ENCODE results near the gene SLC8A1. TPM values are rescaled to one million over a fixed set of nuclear protein-coding genes. Genes with fewer than 3 reads are reported as not detected.

Gene SLC8A1
- total and polyA plus RNA-seq, 2 of the 13 experiments (the other 11 are each of a cell fraction or from before 2014, with no cell fraction given), result not detected

GRCh38 chr2:40181855-40182254, 270.0 kb downstream of the SLC8A1 start (continued):
- no peak for TF ChIP-seq ZBED4 (CRISPR knock-in tag; IDR thresholded peaks at IDR 0.05; ENCODE audit: borderline replicate concordance)

GRCh38 chr2:40179801-40180200, 272.1 kb downstream of the SLC8A1 start:
- in situ Hi-C loops (cut with HindIII; ENCODE audit: extremely low pct_ligation_motif_present, low pct_unique_long_range_greater_than_20kb), result no loop called here
- no peak for TF ChIP-seq ZNF318 (CRISPR knock-in tag; IDR thresholded peaks at IDR 0.05)
- no peak for TF ChIP-seq EEA1 (CRISPR knock-in tag; IDR thresholded peaks at IDR 0.05; ENCODE audit: borderline replicate concordance)
- TF ChIP-seq ZNF234 (CRISPR knock-in tag; conservative IDR thresholded peaks at IDR 0.05), result no peak
- TF ChIP-seq RXRB (CRISPR knock-in tag; IDR thresholded peaks at IDR 0.05; ENCODE audit: borderline replicate concordance), result no peak
- TF ChIP-seq LCORL (IDR thresholded peaks at IDR 0.05), result no peak
- no peak for TF ChIP-seq LCORL (CRISPR knock-in tag; IDR thresholded peaks at IDR 0.05)

More at GRCh38 chr2:40179801-40180200, 272.1 kb downstream of the SLC8A1 start:
- Histone ChIP-seq H3K4me3 (replicated peaks in 1 of 3; ENCODE audit: insufficient read depth in 1 of 3, low read depth in 2 of 3, low read length in 3 of 3) (no peak overlapping the region), H3K36me3 (replicated peaks in 1 of 2; ENCODE audit: control insufficient read depth in 1 of 2, insufficient read depth in 2 of 2, low read length in 2 of 2) (no peaks in the 10 kb centered on the region), H3K9ac (ENCODE audit: insufficient read depth, low read depth, low read length) (no peak overlapping the region), H3K27me3 (ENCODE audit: control insufficient read depth in 1 of 2, insufficient read depth in 2 of 2, low read length in 2 of 2) (no peaks in the 10 kb centered on the region), H3K4me2 (ENCODE audit: low read depth, low read length) (no peak overlapping the region), H3K79me2 (ENCODE audit: insufficient read depth, low read length) (no peaks in the 10 kb centered on the region), H3K4me1 (ENCODE audit: insufficient read depth, low read length) (no peaks in the 10 kb centered on the region), H2AFZ (ENCODE audit: low read length) (no peak overlapping the region), H3K9me3 (ENCODE audit: low read length) (no peaks in the 10 kb centered on the region), H4K20me1 (ENCODE audit: insufficient read depth, low read length) (no peaks in the 10 kb centered on the region), H3K27ac (ENCODE audit: extremely low read length, insufficient read depth, low read length) (no peak overlapping the region)
- DNase-seq (ENCODE audit: low spot score) (no peak), ATAC-seq (no peak), FAIRE-seq (no peak)
- intact Hi-C loops (cut with micrococcal nuclease; ENCODE audit: unreplicated experiment), result no loop called here
- ChIA-PET CTCF (ENCODE audit: low intra/inter-chr PET ratio, low total read pairs) (no interaction called here), POLR2A (no interaction called here)
- BruUV-seq (replicated peaks), result no TSS peak
- 3% methylated on average over 2 of the region's 2 CpGs for WGBS (ENCODE audit: low lambda C conversion rate)
